AG09309 (cell line): ENCODE data around the gene MID1.

Experiments
- DNase-seq: peaks from one replicate; pipeline ENCODE4 v3.0.0-alpha.2; 2010; ENCODE audit warnings: low read depth
- H3K4me3 ChIP-seq: 2 replicates; pipeline ENCODE4 v1.5.1; 2011; ENCODE audit warnings: mild to moderate bottlenecking, low read depth, low read length, moderate library complexity; ENCODE audit not compliant: control insufficient read depth
- TF ChIP-seq, protein P1 (sequence below): IDR thresholded peaks from 2 replicates; pipeline ENCODE4 v1.5.1; 2011; ENCODE audit warnings: mild to moderate bottlenecking, low read depth, low read length, inconsistent platforms; ENCODE audit not compliant: insufficient read depth, control insufficient read depth; ENCODE audit errors: missing control alignments

Gene MID1

GRCh38 chrX:10477525-10477924, 142.9 kb downstream of the MID1 start:
- TF ChIP-seq, protein P1, sequence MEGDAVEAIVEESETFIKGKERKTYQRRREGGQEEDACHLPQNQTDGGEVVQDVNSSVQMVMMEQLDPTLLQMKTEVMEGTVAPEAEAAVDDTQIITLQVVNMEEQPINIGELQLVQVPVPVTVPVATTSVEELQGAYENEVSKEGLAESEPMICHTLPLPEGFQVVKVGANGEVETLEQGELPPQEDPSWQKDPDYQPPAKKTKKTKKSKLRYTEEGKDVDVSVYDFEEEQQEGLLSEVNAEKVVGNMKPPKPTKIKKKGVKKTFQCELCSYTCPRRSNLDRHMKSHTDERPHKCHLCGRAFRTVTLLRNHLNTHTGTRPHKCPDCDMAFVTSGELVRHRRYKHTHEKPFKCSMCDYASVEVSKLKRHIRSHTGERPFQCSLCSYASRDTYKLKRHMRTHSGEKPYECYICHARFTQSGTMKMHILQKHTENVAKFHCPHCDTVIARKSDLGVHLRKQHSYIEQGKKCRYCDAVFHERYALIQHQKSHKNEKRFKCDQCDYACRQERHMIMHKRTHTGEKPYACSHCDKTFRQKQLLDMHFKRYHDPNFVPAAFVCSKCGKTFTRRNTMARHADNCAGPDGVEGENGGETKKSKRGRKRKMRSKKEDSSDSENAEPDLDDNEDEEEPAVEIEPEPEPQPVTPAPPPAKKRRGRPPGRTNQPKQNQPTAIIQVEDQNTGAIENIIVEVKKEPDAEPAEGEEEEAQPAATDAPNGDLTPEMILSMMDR: no peak
- H3K4me3 ChIP-seq: no peak overlapping the region
- no peak for DNase-seq

DNA sequence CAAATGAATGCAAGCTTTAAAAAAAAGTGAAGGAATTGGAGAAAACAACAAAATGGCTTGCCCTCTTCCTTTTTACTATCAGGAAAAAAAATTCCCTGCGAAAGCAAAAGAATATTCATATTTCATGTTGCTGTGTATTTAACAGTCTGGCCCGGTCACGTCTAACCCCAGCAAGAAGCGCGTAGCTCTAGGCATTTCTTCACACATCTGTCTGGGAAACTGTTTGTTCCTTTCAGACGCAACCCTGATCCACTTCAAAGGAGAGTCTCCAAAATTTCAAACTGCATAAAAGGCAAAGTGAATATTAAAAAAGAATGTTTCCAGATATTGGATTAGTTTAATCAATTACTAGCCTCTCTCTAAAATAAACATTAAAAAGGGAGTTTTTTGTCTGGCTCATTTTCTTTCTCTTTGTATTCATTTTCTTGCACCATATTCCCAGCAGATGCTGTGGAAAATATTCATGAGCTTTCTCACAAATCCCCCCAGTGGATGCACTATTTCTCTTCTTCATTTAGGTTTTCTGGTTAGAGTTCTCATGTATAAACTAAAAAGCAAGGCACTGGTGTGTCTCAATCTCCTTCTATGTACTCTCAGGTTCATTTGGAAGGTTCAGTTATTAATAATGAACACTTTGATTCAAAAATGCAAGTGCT, 145.3 kb downstream of the MID1 start:
- no peak overlapping the region for H3K4me3 ChIP-seq
- DNase-seq: no peak
- TF ChIP-seq, protein P1: no peak

DNA sequence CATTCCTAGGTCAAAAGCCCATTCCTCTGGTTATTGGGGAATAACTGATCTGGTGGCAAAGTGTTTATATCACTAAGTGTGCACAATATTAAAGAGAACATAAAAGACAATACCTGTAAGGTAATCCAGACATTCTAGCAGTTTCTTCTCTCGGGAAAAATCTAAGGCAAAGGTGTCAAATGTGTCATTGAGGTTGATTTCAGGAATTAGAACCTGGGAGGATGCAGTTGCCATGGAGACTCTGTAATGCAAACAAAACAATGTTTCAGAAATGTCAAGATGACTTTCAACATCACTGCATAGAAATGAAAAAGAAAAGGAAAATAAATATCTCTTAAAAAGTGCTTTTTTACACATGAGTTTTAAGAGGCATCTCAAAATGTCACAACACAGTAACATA, 145.9 kb downstream of the MID1 start:
- TF ChIP-seq, protein P1: no peak
- H3K4me3 ChIP-seq: no peak overlapping the region
- no peak for DNase-seq

GRCh38 chrX:10471418-10471817, 149.0 kb downstream of the MID1 start:
- H3K4me3 ChIP-seq: no peak overlapping the region
- TF ChIP-seq, protein P1: no peak
- no peak for DNase-seq

DNA sequence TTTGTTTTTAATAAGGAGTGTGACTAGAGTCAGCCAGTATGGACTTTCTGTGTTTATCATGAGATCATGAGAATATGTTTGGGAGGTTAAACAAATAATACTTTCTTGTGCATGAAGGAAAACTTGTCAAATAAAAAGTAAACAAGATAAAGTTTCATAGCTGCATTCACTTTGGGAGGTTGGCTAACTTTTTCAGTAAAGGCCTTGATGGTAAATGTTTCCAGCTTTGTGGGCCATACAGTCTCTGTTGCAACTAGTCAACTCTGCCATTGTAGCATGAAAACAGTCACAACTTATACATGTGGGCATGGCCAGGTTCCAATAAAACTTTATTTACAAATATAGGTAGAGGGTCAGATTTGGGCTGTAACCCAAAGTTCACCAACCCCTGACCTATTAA, 150.4 kb downstream of the MID1 start:
- no peak for DNase-seq
- TF ChIP-seq, protein P1: no peak
- no peak overlapping the region for H3K4me3 ChIP-seq

GRCh38 chrX:10467793-10468192, 152.6 kb downstream of the MID1 start:
- TF ChIP-seq, protein P1: no peak
- no peak for DNase-seq
- H3K4me3 ChIP-seq: no peak overlapping the region

DNA sequence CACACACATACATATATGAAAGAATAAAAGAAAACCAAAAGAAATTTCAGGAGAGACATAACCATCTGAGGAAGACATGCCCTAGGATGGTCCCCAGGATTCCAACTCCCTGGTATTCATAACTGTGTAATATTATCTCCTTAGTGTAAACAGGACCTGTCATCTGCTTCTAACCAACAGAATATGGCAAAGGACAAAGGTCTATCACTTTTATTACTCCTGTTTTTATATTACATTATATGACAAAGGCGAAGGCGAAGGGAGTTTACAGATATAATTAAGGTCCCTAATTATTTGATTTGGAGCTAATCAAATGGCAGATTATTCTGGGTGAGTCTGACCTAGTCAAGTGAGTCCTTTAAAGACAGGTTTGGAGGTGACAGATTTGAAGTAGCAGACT, 155.1 kb downstream of the MID1 start:
- DNase-seq: no peak
- TF ChIP-seq, protein P1: no peak
- H3K4me3 ChIP-seq: no peak overlapping the region
